Mammary epithelial cell (primary cell): ENCODE data around the gene RNF220.

Source experiments
- EZH2 ChIP-seq: IDR thresholded peaks from 2 replicates; pipeline ENCODE4 v1.6.1; 2012; ENCODE audit warnings: low read length, inconsistent platforms, borderline replicate concordance
- TF ChIP-seq, protein P1 (sequence below), 2 donors: IDR thresholded peaks in 1 of 2; conservative IDR thresholded peaks in 1 of 2; 2 replicates each; pipeline ENCODE4 v1.5.1; 2011 to 2012; ENCODE audit warnings: inconsistent platforms in 2 of 2, low read length in 2 of 2, mild to moderate bottlenecking in 2 of 2, control low read depth in 1 of 2, low read depth in 1 of 2; ENCODE audit not compliant: insufficient read depth in 1 of 2; ENCODE audit errors: extremely low read depth in 1 of 2

DNA sequence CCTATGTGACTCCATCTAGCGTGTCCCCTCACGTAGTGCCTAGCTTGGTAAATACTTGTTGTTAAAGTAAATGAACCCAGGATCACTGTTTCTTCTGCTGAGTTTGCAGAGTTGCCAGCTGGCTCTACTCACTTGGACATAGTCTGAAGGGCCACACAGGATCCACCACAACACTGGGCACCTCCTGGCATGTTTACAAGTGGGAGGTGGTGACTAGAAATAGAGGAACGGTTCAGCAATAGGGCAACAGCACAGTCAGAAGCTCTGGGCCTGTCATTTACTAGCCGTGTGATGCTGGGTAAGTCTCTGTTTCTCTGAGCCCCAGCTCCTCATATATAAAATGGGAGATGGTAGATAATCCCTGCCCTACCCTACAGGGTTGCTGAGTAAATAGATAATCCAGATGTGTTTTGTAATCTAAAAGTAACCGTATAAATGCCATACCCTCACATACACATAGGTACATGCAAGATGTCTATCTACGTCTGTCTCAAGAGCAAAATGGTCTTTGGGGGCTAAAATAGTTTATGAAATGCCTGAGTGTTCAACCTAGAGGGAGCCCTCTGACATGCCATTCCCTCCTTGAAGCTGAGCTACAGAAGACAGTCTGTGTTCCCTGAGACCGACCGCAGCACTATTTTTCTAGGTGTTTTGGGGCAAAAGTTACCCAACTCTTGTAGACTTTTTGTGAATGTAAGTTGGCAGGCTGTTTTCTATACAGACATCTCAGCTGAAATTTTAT is 20.5 kb downstream of the RNF220 start:
- TF ChIP-seq, protein P1, sequence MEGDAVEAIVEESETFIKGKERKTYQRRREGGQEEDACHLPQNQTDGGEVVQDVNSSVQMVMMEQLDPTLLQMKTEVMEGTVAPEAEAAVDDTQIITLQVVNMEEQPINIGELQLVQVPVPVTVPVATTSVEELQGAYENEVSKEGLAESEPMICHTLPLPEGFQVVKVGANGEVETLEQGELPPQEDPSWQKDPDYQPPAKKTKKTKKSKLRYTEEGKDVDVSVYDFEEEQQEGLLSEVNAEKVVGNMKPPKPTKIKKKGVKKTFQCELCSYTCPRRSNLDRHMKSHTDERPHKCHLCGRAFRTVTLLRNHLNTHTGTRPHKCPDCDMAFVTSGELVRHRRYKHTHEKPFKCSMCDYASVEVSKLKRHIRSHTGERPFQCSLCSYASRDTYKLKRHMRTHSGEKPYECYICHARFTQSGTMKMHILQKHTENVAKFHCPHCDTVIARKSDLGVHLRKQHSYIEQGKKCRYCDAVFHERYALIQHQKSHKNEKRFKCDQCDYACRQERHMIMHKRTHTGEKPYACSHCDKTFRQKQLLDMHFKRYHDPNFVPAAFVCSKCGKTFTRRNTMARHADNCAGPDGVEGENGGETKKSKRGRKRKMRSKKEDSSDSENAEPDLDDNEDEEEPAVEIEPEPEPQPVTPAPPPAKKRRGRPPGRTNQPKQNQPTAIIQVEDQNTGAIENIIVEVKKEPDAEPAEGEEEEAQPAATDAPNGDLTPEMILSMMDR (conservative IDR thresholded peaks at IDR 0.05 in 1 of 2, IDR thresholded peaks at IDR 0.05 in 1 of 2; ENCODE audit: extremely low read depth in 1 of 2, insufficient read depth in 1 of 2, low read depth in 1 of 2, low read length in 2 of 2): no peak
- no peak for TF ChIP-seq EZH2
